Brain microvascular endothelial cell (primary cell): ENCODE results near the gene OBP2A.

ENCODE experiments used
- DNase-seq: peaks from one replicate; pipeline ENCODE4 v3.0.0-alpha.2; 2020
- H3K27ac ChIP-seq: fragments of 250-450 bp; sonication (Bioruptor Pico); 2 replicates; pipeline ENCODE4 v1.5.1; 2020; ENCODE audit warnings: mild to moderate bottlenecking, moderate library complexity
- H3K27me3 ChIP-seq: fragments of 250-450 bp; sonication (Bioruptor Pico); replicated peaks from 2 replicates; pipeline ENCODE4 v1.5.1; 2020; ENCODE audit warnings: mild to moderate bottlenecking
- H3K36me3 ChIP-seq: fragments of 250-450 bp; sonication (Bioruptor Pico); replicated peaks from 2 replicates; pipeline ENCODE4 v1.5.1; 2020; ENCODE audit warnings: mild to moderate bottlenecking
- H3K4me3 ChIP-seq: 2 replicates; pipeline ENCODE4 v1.5.1; 2011; ENCODE audit warnings: low read depth, mild to moderate bottlenecking, control low read depth, low read length, moderate library complexity
- CTCF ChIP-seq: IDR thresholded peaks from 2 replicates; pipeline ENCODE4 v1.5.1; 2011; ENCODE audit warnings: low read depth, mild to moderate bottlenecking, moderate library complexity, low read length, control low read depth, inconsistent platforms; ENCODE audit errors: missing control alignments
- in situ Hi-C: cut with HindIII; loops from 2 replicates; pipeline ENCODE4 v1.10.0; 2017; ENCODE audit warnings: low sequenced_read_pairs, low pct_ligation_motif_present

OBP2A gene

GRCh38 chr9:135580664-135581380 lies 34.9 kb downstream of the OBP2A start:
- Histone ChIP-seq H3K4me3 (no peak overlapping the region), H3K27ac (no peak overlapping the region), H3K36me3 (no peaks in the 10 kb centered on the region), H3K27me3 (no peaks in the 10 kb centered on the region)
- in situ Hi-C loops: no loop called here
- no peak for TF ChIP-seq CTCF
- no peak for DNase-seq

- TF ChIP-seq CTCF: no peak
- Histone ChIP-seq H3K36me3 (no peaks in the 10 kb centered on the region), H3K27ac (no peak overlapping the region), H3K4me3 (no peak overlapping the region), H3K27me3 (no peaks in the 10 kb centered on the region)
- in situ Hi-C loops: no loop called here
- no peak for DNase-seq
Observed at GRCh38 chr9:135581636-135582426, 35.9 kb downstream of the OBP2A start.

- H3K27ac ChIP-seq: no peak overlapping the region
- H3K27me3 ChIP-seq: no peaks in the 10 kb centered on the region
- no peak for TF ChIP-seq CTCF
- in situ Hi-C loops: no loop called here
- no peak overlapping the region for H3K4me3 ChIP-seq
- DNase-seq: no peak
- no peaks in the 10 kb centered on the region for H3K36me3 ChIP-seq
Observed at GRCh38 chr9:135582541-135582940, 36.6 kb downstream of the OBP2A start.

GRCh38 chr9:135582966-135583687 lies 37.2 kb downstream of the OBP2A start:
- no peak overlapping the region for H3K4me3 ChIP-seq
- in situ Hi-C loops: no loop called here
- H3K27me3 ChIP-seq: no peaks in the 10 kb centered on the region
- no peak for TF ChIP-seq CTCF
- no peaks in the 10 kb centered on the region for H3K36me3 ChIP-seq
- H3K27ac ChIP-seq: no peak overlapping the region
- no peak for DNase-seq

- TF ChIP-seq CTCF: no peak
- in situ Hi-C loops: no loop called here
Observed at GRCh38 chr9:135583688-135584011, 37.7 kb downstream of the OBP2A start.

More at GRCh38 chr9:135583688-135584011, 37.7 kb downstream of the OBP2A start:
- no peaks in the 10 kb centered on the region for H3K27me3 ChIP-seq
- no peak overlapping the region for H3K27ac ChIP-seq
- no peak for DNase-seq
- no peaks in the 10 kb centered on the region for H3K36me3 ChIP-seq
- no peak overlapping the region for H3K4me3 ChIP-seq
